Fibroblast of lung (primary cell): ENCODE results near the gene TXNDC11. TPM values are rescaled to one million over a fixed set of nuclear protein-coding genes. Genes with fewer than 3 reads are reported as not detected.
"Not testable (repeated sequence)": the region's sequence is repeated elsewhere in the genome, so short reads cannot be mapped to it uniquely, and the experiment has no call there.

Experiments
- DNase-seq, 2 donors: peaks; one replicate each; pipeline versions ENCODE4 v3.0.0 to v3.0.0-alpha.2; 2010; ENCODE audit warnings: low read depth in 2 of 2
- H2AFZ ChIP-seq: 2 replicates; pipeline ENCODE4 v1.5.1; 2012; ENCODE audit warnings: low read length, control low read depth, inconsistent platforms
- H3K27ac ChIP-seq: 2 replicates; pipeline ENCODE4 v1.5.1; 2011; ENCODE audit warnings: low read length, control low read depth; ENCODE audit not compliant: insufficient read depth
- H3K27me3 ChIP-seq: 2 replicates; pipeline ENCODE4 v1.5.1; 2011; ENCODE audit warnings: mild to moderate bottlenecking, low read length; ENCODE audit not compliant: control insufficient read depth, insufficient read depth
- H3K36me3 ChIP-seq: 2 replicates; pipeline ENCODE4 v1.5.1; 2011; ENCODE audit warnings: low read length; ENCODE audit not compliant: control insufficient read depth, insufficient read depth
- H3K4me1 ChIP-seq: 2 replicates; pipeline ENCODE4 v1.5.1; 2011; ENCODE audit warnings: low read length; ENCODE audit not compliant: control insufficient read depth, insufficient read depth; ENCODE audit errors: extremely low read depth
- H3K4me2 ChIP-seq: 2 replicates; pipeline ENCODE4 v1.5.1; 2011; ENCODE audit warnings: low read length, control low read depth; ENCODE audit not compliant: insufficient read depth; ENCODE audit errors: extremely low read depth
- H3K4me3 ChIP-seq, 4 experiments: fragments of 200-600 bp in 1 of 4; sonication (generic) in 1 of 4; replicated peaks in 1 of 4; 2 replicates each; pipeline ENCODE4 v1.5.1; 2011 to 2016; ENCODE audit warnings: low read length in 4 of 4, low read depth in 3 of 4, mild to moderate bottlenecking in 3 of 4, control low read depth in 2 of 4, inconsistent platforms in 1 of 4, mixed read lengths in 1 of 4; ENCODE audit not compliant: insufficient read depth in 1 of 4; ENCODE audit errors: control extremely low read depth in 1 of 4
- H3K79me2 ChIP-seq: 2 replicates; pipeline ENCODE4 v1.5.1; 2012; ENCODE audit warnings: mild to moderate bottlenecking, low read length, inconsistent platforms; ENCODE audit not compliant: control insufficient read depth, insufficient read depth
- H3K9ac ChIP-seq: 2 replicates; pipeline ENCODE4 v1.5.1; 2011; ENCODE audit warnings: mild to moderate bottlenecking, low read length, control low read depth; ENCODE audit not compliant: insufficient read depth
- H3K9me3 ChIP-seq: 2 replicates; pipeline ENCODE4 v1.5.1; 2012; ENCODE audit warnings: low read depth, low read length; ENCODE audit not compliant: control insufficient read depth, insufficient read depth
- H4K20me1 ChIP-seq: 2 replicates; pipeline ENCODE4 v1.5.1; 2011; ENCODE audit warnings: low read length; ENCODE audit not compliant: control insufficient read depth, insufficient read depth; ENCODE audit errors: extremely low read depth
- EZH2 ChIP-seq: IDR thresholded peaks from 2 replicates; pipeline ENCODE4 v1.5.1; 2012; ENCODE audit warnings: low read length, control low read depth, mild to moderate bottlenecking; ENCODE audit errors: missing control alignments
- polyA plus RNA-seq, 2 donors: library from polyadenylated mRNA; depleted of rRNA in 1 of 2; stranded (reverse) in 1 of 2; unstranded in 1 of 2; fragments of >200 nt; gene quantifications; 2 replicates each; pipeline ENCODE4 v1.2.1, GENCODE V29; 2011 to 2012; ENCODE audit warnings: missing spikeins in 1 of 2
- total RNA-seq: library from RNA; depleted of rRNA; stranded (reverse); fragments of >200 nt; gene quantifications from 2 replicates; pipeline ENCODE4 v1.2.1, GENCODE V29; 2014
- TF ChIP-seq, protein P1 (sequence below), 2 donors: IDR thresholded peaks in 1 of 2; conservative IDR thresholded peaks in 1 of 2; 1 replicate in 1 of 2; 2 replicates in 1 of 2; pipeline ENCODE4 v1.5.1; 2011 to 2012; ENCODE audit warnings: low read length in 2 of 2, control low read depth in 1 of 2, inconsistent platforms in 1 of 2, low read depth in 1 of 2, mild to moderate bottlenecking in 1 of 2

The TXNDC11 gene
- total and polyA plus RNA-seq, 2 donors (not counting 1 experiment from before 2014, with no cell fraction given), result 26.8 to 46.2 TPM

DNA sequence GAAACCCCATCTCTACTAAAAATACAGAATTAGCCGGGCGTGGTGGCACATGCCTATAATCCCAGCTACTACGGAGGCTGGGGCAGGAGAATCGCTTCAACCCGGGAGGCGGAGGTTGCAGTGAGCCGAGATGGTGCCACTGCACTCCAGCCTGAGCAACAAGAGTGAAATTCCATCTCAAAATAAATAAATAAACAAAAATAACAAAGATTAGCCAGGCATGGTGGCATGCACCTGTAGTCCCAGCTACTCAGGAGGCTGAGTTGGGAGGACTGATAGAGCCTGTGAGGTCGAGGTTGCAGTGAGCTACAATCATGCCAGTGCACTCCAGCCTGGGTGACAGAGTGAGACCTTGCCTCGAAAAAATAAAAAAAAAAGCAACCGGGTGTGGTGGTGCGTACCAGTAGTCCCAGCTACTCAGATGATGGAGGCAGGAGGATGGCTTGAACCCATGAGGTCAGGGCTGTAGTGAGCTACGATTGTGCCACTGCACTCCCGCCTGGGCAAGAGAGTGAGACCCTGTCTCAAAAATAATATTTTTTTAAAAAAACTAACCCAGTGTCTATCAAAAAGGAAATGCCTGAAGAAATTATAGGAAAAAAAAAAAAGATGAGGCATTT is 42.4 kb upstream of the TXNDC11 start:
- DNase-seq, H2AFZ ChIP-seq, H3K27ac ChIP-seq, H3K36me3 ChIP-seq, H3K4me3 ChIP-seq, H3K9me3 ChIP-seq, H3K4me2 ChIP-seq, H3K9ac ChIP-seq, H3K27me3 ChIP-seq, H4K20me1 ChIP-seq: not testable (repeated sequence)
- Histone ChIP-seq H3K4me1 (peaks cover 18% of the 10 kb centered on the region), H3K79me2 (peaks cover 81% of the 10 kb centered on the region)

DNA sequence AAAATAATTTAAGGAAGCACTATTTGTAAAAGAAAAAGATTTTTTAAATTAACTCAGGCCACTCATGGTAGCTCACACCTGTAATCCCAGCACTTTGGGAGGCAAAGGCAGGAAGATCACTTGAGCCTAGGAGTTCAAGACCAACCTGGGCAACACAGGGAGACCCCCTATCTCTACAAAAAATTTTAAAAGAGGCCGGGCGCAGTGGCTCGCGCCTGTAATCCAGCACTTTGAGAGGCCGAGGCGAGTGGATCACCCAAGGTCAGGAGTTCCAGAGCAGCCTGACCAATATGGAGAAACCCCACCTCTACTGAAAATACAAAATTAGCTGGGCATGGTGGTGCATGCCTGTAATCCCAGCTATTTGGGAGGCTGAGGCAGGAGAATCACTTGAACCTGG is 41.7 kb upstream of the TXNDC11 start:
- H3K36me3 ChIP-seq, H3K4me3 ChIP-seq, H3K27ac ChIP-seq, H3K4me2 ChIP-seq, H3K9ac ChIP-seq, H3K27me3 ChIP-seq, H2AFZ ChIP-seq, H4K20me1 ChIP-seq, DNase-seq, H3K9me3 ChIP-seq: not testable (repeated sequence)
- Histone ChIP-seq H3K4me1 (peaks cover 18% of the 10 kb centered on the region), H3K79me2 (peaks cover 79% of the 10 kb centered on the region)

DNA sequence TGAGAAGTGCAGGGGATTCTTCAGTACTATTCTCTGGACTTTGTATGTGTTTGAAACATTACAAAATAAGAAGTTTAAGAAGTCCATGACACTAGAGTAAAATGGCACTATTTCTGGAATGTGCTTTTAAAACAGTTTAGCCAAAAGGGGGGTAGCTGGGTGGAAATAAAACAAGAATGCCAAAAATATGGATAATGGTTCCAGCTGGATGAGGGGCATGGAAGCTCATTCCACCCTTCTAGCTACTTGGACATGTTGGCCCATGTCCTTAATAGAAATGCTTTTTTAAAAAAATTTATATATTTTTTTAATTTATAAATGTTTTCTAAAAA is 41.3 kb upstream of the TXNDC11 start:
- H3K36me3 ChIP-seq, result no peaks in the 10 kb centered on the region
- no peaks in the 10 kb centered on the region for H3K9me3 ChIP-seq
- peak overlapping the region; percentile 48 for H3K4me2 ChIP-seq
- peak overlapping the region; percentile 73 for H3K27ac ChIP-seq
- H4K20me1 ChIP-seq, result no peaks in the 10 kb centered on the region
- H3K4me3 ChIP-seq, result peak overlapping the region in 1 of 4 experiments; percentile 44
- TF ChIP-seq EZH2, result no peak
- TF ChIP-seq, protein P1, sequence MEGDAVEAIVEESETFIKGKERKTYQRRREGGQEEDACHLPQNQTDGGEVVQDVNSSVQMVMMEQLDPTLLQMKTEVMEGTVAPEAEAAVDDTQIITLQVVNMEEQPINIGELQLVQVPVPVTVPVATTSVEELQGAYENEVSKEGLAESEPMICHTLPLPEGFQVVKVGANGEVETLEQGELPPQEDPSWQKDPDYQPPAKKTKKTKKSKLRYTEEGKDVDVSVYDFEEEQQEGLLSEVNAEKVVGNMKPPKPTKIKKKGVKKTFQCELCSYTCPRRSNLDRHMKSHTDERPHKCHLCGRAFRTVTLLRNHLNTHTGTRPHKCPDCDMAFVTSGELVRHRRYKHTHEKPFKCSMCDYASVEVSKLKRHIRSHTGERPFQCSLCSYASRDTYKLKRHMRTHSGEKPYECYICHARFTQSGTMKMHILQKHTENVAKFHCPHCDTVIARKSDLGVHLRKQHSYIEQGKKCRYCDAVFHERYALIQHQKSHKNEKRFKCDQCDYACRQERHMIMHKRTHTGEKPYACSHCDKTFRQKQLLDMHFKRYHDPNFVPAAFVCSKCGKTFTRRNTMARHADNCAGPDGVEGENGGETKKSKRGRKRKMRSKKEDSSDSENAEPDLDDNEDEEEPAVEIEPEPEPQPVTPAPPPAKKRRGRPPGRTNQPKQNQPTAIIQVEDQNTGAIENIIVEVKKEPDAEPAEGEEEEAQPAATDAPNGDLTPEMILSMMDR (conservative IDR thresholded peaks at IDR 0.05 in 1 of 2, IDR thresholded peaks at IDR 0.05 in 1 of 2; ENCODE audit: low read depth in 1 of 2, low read length in 2 of 2), result no peak
- H3K4me1 ChIP-seq, result peaks cover 18% of the 10 kb centered on the region
- no peak overlapping the region for H3K9ac ChIP-seq
- H3K79me2 ChIP-seq, result peaks cover 78% of the 10 kb centered on the region
- no peak overlapping the region for H2AFZ ChIP-seq
- peak in 1 of 2 donors; percentile 20 for DNase-seq
- no peaks in the 10 kb centered on the region for H3K27me3 ChIP-seq

DNA sequence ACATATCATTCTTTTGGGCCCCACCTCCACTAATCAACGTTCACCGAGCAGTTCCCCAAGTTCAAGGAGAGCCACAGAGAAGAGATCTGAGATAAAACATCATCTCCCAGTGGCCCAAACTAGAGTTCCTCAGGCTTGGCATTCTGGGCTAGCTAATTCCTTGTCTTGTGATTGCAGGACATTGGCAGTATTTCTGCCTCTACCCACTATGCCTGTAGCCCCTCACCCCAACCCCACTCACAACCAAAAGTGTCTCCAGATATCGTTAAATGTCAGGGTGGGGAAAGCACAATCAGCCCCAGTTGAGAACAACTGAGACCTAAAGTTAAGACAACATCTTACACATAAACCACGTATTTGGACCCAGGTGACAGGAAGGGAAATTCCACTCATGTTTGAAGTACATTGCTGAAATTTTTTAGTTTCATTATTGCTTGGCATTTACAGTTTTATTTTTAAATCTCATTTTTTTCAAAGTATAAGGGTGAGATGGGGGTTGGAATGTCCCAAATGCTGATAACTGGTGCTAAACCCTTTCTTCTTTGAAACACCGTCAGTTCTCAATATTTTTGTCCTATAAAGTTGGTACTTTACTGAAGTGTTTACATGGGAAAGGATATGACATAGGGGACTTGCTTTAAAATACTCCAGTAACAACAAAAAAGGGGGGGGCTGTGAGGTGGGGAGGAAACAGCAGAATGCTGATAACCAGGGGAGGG is 40.8 kb upstream of the TXNDC11 start:
- H2AFZ ChIP-seq, result no peak overlapping the region
- H3K4me1 ChIP-seq, result peaks cover 18% of the 10 kb centered on the region

More for the DNA sequence above, 40.8 kb upstream of the TXNDC11 start:
- H4K20me1 ChIP-seq, result no peaks in the 10 kb centered on the region
- H3K27me3 ChIP-seq, result no peaks in the 10 kb centered on the region
- H3K9ac ChIP-seq, result no peak overlapping the region
- TF ChIP-seq EZH2, result no peak
- TF ChIP-seq, protein P1 (conservative IDR thresholded peaks at IDR 0.05 in 1 of 2, IDR thresholded peaks at IDR 0.05 in 1 of 2; ENCODE audit: low read depth in 1 of 2, low read length in 2 of 2), result no peak
- H3K79me2 ChIP-seq, result peaks cover 73% of the 10 kb centered on the region
- H3K27ac ChIP-seq, result peak overlapping the region; percentile 73
- H3K9me3 ChIP-seq, result no peaks in the 10 kb centered on the region
- peak overlapping the region; percentile 48 for H3K4me2 ChIP-seq
- peak overlapping the region in 3 of 4 experiments; percentile 5 to 44 (median 27) for H3K4me3 ChIP-seq
- H3K36me3 ChIP-seq, result no peaks in the 10 kb centered on the region
- peak; percentile 15 to 79 for DNase-seq
